AG09319 (cell line): ENCODE results near the gene LAMTOR4.
"Not testable (repeated sequence)": the region's sequence is repeated elsewhere in the genome, so short reads cannot be mapped to it uniquely, and the experiment has no call there.

Experiments used
- DNase-seq: peaks from one replicate; pipeline ENCODE4 v3.0.0-alpha.2; 2010; ENCODE audit warnings: low read depth; ENCODE audit errors: extremely low read depth
- TF ChIP-seq, protein P1 (sequence below): IDR thresholded peaks from 2 replicates; pipeline ENCODE4 v1.5.1; 2011; ENCODE audit warnings: low read depth, mild to moderate bottlenecking, inconsistent platforms, low read length, moderate library complexity

Gene LAMTOR4

DNA sequence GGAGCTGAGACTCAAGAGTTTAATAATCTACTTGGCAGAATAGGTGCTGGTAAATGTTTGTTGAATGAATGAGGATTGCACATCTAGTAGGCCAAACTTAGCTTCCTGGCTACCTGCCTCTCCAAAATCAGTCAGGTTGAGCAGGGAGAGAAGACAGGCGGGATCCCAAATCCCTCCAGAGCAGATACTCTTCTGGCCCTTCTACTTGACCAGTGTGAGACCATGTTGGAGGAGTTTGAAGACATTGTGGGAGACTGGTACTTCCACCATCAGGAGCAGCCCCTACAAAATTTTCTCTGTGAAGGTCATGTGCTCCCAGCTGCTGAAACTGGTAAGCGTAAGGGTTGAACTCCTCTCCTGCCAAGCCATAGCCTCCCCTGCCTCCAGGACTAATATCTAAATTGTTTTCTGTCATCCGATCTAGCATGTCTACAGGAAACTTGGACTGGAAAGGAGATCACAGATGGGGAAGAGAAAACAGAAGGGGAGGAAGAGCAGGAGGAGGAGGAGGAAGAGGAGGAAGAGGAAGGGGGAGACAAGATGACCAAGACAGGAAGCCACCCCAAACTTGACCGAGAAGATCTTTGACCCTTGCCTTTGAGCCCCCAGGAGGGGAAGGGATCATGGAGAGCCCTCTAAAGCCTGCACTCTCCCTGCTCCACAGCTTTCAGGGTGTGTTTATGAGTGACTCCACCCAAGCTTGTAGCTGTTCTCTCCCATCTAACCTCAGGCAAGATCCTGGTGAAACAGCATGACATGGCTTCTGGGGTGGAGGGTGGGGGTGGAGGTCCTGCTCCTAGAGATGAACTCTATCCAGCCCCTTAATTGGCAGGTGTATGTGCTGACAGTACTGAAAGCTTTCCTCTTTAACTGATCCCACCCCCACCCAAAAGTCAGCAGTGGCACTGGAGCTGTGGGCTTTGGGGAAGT, 24.2 kb upstream of the LAMTOR4 start:
- TF ChIP-seq, protein P1, sequence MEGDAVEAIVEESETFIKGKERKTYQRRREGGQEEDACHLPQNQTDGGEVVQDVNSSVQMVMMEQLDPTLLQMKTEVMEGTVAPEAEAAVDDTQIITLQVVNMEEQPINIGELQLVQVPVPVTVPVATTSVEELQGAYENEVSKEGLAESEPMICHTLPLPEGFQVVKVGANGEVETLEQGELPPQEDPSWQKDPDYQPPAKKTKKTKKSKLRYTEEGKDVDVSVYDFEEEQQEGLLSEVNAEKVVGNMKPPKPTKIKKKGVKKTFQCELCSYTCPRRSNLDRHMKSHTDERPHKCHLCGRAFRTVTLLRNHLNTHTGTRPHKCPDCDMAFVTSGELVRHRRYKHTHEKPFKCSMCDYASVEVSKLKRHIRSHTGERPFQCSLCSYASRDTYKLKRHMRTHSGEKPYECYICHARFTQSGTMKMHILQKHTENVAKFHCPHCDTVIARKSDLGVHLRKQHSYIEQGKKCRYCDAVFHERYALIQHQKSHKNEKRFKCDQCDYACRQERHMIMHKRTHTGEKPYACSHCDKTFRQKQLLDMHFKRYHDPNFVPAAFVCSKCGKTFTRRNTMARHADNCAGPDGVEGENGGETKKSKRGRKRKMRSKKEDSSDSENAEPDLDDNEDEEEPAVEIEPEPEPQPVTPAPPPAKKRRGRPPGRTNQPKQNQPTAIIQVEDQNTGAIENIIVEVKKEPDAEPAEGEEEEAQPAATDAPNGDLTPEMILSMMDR: no peak
- DNase-seq: no peak

DNA sequence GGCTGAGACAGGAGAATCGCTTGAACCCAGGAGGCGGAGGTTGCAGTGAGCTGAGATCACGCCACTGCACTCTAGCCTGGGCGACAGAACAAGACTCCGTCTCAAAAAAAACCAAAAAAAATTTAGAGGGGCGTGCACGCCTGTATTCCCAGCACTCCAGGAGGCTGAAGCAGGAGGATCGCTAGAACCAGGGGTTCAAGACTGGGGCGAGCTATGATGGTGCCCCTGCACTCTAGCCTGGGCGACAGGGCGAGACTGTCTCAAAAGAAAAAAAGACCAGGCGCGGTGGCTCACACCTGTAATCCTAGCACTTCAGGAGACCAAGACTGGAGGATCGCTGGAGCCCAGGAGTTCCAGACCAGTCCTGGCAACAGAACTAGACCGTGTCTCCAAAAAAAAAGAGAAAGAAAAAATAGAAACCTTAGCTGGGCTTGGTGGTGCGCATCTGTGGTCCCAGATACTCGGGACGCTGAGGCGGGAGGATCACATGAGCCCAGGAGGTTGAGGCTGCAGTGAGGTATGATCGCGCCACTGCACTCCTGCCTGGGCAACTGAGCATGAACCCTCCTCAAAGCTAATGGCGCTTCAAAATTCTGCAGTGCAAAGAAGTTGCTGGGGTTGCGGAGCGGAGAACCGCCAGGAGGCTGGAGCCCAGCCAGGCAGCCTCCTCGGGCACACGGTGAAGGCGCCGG, 22.3 kb upstream of the LAMTOR4 start:
- no peak for DNase-seq
- TF ChIP-seq, protein P1: no peak

DNA sequence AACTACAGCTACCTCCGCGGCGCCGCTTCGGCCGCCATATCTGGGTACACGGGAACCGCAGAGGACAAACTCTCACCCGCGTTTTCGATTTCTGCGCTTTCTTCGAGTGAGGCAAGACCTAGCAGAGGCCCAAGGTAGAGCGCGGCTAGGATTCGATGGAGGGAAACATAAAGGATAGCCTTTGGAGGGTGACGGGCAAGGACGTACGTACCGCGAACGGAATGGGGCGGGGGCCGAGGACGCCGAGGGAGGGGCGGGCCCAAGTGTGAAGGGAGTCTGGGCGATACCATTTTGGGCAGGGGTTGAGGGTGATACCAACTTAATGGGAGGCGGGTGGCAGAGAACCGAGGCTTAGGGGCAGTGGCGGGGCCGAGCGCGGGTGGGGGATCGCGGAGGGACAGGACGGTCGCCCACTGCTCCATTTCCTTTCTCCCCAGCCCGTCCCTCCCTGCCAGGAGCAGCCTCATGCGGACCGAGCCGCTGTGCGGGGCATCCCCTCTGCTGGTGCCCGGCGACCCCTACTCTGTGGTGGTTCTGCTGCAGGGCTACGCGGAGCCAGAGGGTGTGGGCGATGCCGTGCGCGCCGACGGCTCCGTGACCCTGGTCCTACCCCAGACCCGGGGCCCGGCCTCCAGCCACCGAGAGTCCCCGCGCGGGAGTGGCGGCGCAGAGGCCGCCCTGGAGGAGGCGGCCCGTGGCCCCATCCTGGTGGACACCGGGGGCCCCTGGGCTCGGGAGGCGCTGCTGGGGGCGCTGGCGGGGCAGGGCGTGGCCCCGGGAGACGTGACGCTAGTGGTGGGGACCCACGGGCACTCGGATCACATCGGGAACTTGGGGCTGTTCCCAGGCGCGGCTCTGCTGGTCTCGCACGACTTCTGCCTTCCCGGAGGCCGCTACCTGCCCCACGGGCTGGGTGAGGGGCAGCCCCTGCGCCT, 21.5 kb upstream of the LAMTOR4 start, which contains the start of gene MBLAC1:
Gene MBLAC1, plus strand, starts transcription at position 37 of the 935 bp plus-strand sequence. Its CDS starts 429 bp downstream, at position 466.
- TF ChIP-seq, protein P1: no peak

DNA sequence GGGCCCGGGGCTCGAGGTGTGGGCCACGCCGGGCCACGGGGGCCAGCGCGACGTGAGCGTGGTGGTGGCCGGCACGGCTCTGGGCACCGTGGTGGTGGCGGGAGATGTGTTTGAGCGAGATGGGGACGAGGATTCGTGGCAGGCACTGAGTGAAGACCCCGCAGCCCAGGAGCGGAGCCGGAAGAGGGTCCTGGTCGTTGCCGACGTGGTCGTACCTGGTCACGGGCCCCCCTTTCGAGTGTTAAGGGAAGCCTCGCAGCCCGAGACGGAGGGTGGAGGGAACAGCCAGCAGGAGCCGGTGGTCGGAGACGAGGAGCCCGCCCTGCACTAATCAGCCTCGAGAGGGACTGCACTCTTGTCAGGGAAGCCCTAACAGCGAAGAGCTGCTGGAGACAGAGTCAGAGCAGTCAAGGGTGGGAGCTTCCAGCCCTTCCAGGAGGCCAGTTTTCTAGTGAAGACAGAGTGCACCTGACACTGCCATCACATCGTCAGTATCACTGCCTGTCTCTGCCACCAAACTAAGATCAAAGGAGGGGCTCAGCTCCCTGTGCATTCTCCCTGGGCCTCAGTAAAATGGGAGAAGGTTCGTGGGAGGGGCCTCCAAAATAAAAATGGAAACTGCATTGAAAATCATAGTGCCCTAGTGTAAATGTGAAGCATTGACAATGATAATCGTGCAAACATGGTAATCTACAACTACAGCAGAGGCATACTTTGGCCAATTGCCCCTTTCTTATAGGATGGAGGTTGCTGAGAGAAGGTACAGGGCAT, 20.7 kb upstream of the LAMTOR4 start:
- TF ChIP-seq, protein P1: no peak; the same call in 1 of the 2 replicates
- no peak for DNase-seq

More for the DNA sequence above, 21.5 kb upstream of the LAMTOR4 start, which contains the start of gene MBLAC1:
- peak; percentile 86 for DNase-seq

DNA sequence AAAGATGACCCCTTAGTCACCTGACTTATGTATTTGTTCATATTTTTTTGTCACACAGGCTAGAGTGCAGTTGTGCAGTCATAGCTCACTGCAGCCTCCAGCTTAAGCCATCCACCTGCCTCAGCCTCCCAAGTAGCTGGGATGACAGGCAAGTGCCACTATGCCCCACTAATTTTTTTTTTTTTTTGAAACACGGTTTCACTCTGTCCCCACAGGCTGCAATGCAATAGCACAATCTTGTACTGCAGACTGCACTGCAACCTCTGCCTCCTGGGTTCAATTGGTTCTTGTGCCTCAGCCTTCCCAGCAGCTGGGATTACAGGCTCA, 20.1 kb upstream of the LAMTOR4 start:
- TF ChIP-seq, protein P1: no peak

DNA sequence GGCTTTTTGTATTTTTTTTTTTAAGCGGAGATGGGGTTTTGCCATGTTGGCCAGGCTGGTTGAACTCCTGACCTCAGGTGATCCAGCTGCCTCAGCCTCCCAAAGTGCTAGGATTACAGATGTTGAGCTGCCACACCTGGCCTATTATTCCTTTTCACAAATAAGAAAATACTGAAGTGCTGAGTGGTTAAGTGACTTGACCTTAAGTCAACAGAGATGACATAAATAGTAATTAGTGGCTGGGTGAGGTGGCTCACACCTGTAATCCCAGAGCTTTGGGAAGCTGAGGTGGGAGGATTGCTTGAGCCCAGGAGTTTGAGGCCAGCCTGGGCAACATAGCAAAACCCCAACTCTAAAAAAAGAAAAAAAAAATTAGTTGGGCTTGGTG, 18.5 kb upstream of the LAMTOR4 start:
- not testable (repeated sequence) for DNase-seq

More for the DNA sequence above, 20.1 kb upstream of the LAMTOR4 start:
- DNase-seq: no peak
